ENCODE measurements around the gene FRMD1. TPM values are rescaled to one million over a fixed set of nuclear protein-coding genes. Genes with fewer than 3 reads are reported as not detected.

Gene FRMD1
- total and polyA plus RNA-seq, 10 of the 15 experiments (the other 5 are each of a cell fraction or from before 2014, with no cell fraction given): not detected

GRCh38 chr6:168054765-168055560 lies 24.0 kb downstream of the FRMD1 start:
- no peak overlapping the region for H3K9ac ChIP-seq (ENCODE audit: control insufficient read depth, insufficient read depth, low read length)
- intact Hi-C loops (cut with micrococcal nuclease; ENCODE audit: unreplicated experiment): no loop called here
- ChIA-PET RAD21 (ENCODE audit: unreplicated experiment) (no interaction called here), CTCF (no interaction called here), POLR2A (no interaction called here), SMC1A (ENCODE audit: uncharacterized antibody, unreplicated experiment) (no interaction called here)
- no peak overlapping the region for H3K27ac ChIP-seq (ENCODE audit: control insufficient read depth, insufficient read depth)
- H3K4me3 ChIP-seq: no peak overlapping the region
- in situ Hi-C loops (cut with MboI): no loop called here
- FAIRE-seq: no peak
- no peaks in the 10 kb centered on the region for H3K4me1 ChIP-seq (ENCODE audit: control insufficient read depth, insufficient read depth, low read length)
- no peaks in the 10 kb centered on the region for H3K9me3 ChIP-seq (replicated peaks; ENCODE audit: control insufficient read depth, insufficient read depth, low read length)
- no peak overlapping the region for H3K4me2 ChIP-seq (ENCODE audit: control insufficient read depth, insufficient read depth)
- 32% methylated on average over 18 of the region's 18 CpGs for WGBS (ENCODE audit: insufficient coverage, insufficient replicate concordance, low lambda C conversion rate, missing lambda C conversion rate)
- no peak overlapping the region for H2AFZ ChIP-seq (ENCODE audit: control insufficient read depth, low read depth, low read length)
- TF ChIP-seq RELA (IDR thresholded peaks at IDR 0.05; ENCODE audit: borderline replicate concordance, partially characterized antibody) (no peak), FOS (IDR thresholded peaks at IDR 0.05; ENCODE audit: borderline replicate concordance, extremely low read depth, insufficient read length) (no peak), ZNF687 (IDR thresholded peaks at IDR 0.05) (no peak), IKZF1 (conservative IDR thresholded peaks at IDR 0.05) (no peak), TBL1XR1 (IDR thresholded peaks at IDR 0.05; ENCODE audit: low read depth, low read length) (no peak), ATF2 (IDR thresholded peaks at IDR 0.05; ENCODE audit: low read length) (no peak), TCF7 (IDR thresholded peaks at IDR 0.05; ENCODE audit: borderline replicate concordance) (no peak), CBX5 (IDR thresholded peaks at IDR 0.05; ENCODE audit: low read depth) (no peak), ZNF592 (IDR thresholded peaks at IDR 0.05) (no peak), MXI1 (IDR thresholded peaks at IDR 0.05; ENCODE audit: low read depth, low read length) (no peak)
- BruUV-seq (replicated peaks): no TSS peak
- H3K79me2 ChIP-seq (ENCODE audit: control insufficient read depth, insufficient read depth, low read length): no peaks in the 10 kb centered on the region
- no peaks in the 10 kb centered on the region for H3K36me3 ChIP-seq (ENCODE audit: control insufficient read depth in 2 of 2, insufficient read depth in 2 of 2, low read length in 1 of 2)
- no peak for DNase-seq (ENCODE audit: low read depth, low spot score)
- no peaks in the 10 kb centered on the region for H4K20me1 ChIP-seq (ENCODE audit: control insufficient read depth, insufficient read depth)
- ATAC-seq: no peak
- H3K27me3 ChIP-seq (replicated peaks in 1 of 2; ENCODE audit: control insufficient read depth in 2 of 2, insufficient read depth in 2 of 2, low read length in 1 of 2): no peaks in the 10 kb centered on the region; a peak in 1 of 4 replicates
